ENCODE measurements around the gene RUVBL1.

Gene RUVBL1

GRCh38 chr3:128036119-128036518, 87.5 kb downstream of the RUVBL1 start:
- TF ChIP-seq CTCF (conservative IDR thresholded peaks at IDR 0.05; ENCODE audit: low read depth, low read length) = no peak
- DNase-seq (ENCODE audit: low read depth) = no peak
- H3K4me3 ChIP-seq (ENCODE audit: low read depth, low read length) = no peak overlapping the region

GRCh38 chr3:128033102-128033501, 90.5 kb downstream of the RUVBL1 start:
- TF ChIP-seq CTCF (conservative IDR thresholded peaks at IDR 0.05; ENCODE audit: low read depth, low read length) = no peak
- no peak for DNase-seq (ENCODE audit: low read depth)
- H3K4me3 ChIP-seq (ENCODE audit: low read depth, low read length) = no peak overlapping the region
